Transverse colon (tissue), 4 donors: ENCODE data around the gene DTL. TPM values are rescaled to one million over a fixed set of nuclear protein-coding genes. Genes with fewer than 3 reads are reported as not detected.

ENCODE experiments used
- DNase-seq: peaks from one replicate; pipeline ENCODE4 v3.0.0-alpha.2; 2019
- H3K27ac ChIP-seq, 4 donors: fragments of 200-600 bp; sonication (generic); 2 replicates each; pipeline ENCODE4 v1.5.1; 2016 to 2018; ENCODE audit warnings: inconsistent platforms in 4 of 4
- H3K27me3 ChIP-seq: fragments of 200-600 bp; sonication (generic); 2 replicates; pipeline ENCODE4 v1.5.1; 2017; ENCODE audit warnings: inconsistent platforms
- H3K36me3 ChIP-seq, 4 donors: fragments of 200-600 bp; sonication (generic); 2 replicates each; pipeline ENCODE4 v1.5.1; 2017 to 2019; ENCODE audit warnings: inconsistent platforms in 4 of 4
- H3K4me1 ChIP-seq, 4 donors: fragments of 200-600 bp; sonication (generic); 2 replicates each; pipeline ENCODE4 v1.5.1; 2017 to 2020; ENCODE audit warnings: inconsistent platforms in 4 of 4
- H3K4me3 ChIP-seq, 4 donors: fragments of 200-600 bp; sonication (generic); 1 replicate in 1 of 4; 2 replicates in 3 of 4; pipeline versions ENCODE4 v1.5.1 to v1.6.1; 2017 to 2019; ENCODE audit warnings: inconsistent platforms in 4 of 4
- H3K9me3 ChIP-seq, 2 donors: fragments of 200-600 bp; sonication (generic); 2 replicates each; pipeline ENCODE4 v1.5.1; 2017 to 2019; ENCODE audit warnings: inconsistent platforms in 2 of 2
- CTCF ChIP-seq, 5 experiments: fragments of 200-600 bp in 3 of 5; fragments of 450-650 bp in 2 of 5; sonication (generic) in 3 of 5; IDR thresholded peaks; 1 replicate in 2 of 5; 2 replicates in 3 of 5; pipeline ENCODE4 v1.5.1; 2016 to 2017; ENCODE audit warnings: antibody characterized with exemption in 5 of 5, inconsistent platforms in 3 of 5, mild to moderate bottlenecking in 2 of 5, moderate library complexity in 1 of 5
- EP300 ChIP-seq: sonication (generic); formaldehyde crosslinking; IDR thresholded peaks from one replicate; pipeline ENCODE4 v1.6.1; 2017; ENCODE audit warnings: antibody characterized with exemption, low read depth
- POLR2A ChIP-seq: fragments of 450-650 bp; IDR thresholded peaks from one replicate; pipeline ENCODE4 v1.6.1; 2016; ENCODE audit warnings: antibody characterized with exemption, mild to moderate bottlenecking, moderate library complexity
- POLR2AphosphoS5 ChIP-seq, 3 donors: sonication (generic); formaldehyde crosslinking; IDR thresholded peaks; one replicate each; pipeline ENCODE4 v1.6.1; 2016; ENCODE audit warnings: antibody characterized with exemption in 3 of 3
- WGBS, 2 donors: methylation state at CpG; one replicate each; pipeline ENCODE4 v1.1.5; 2018; ENCODE audit warnings: low coverage in 1 of 2; 5-methylcytosine and 5-hydroxymethylcytosine counted together
- in situ Hi-C, 4 donors: fragments of 200-750 bp; cut with MboI; loops; one replicate each; pipeline versions ENCODE4 v1.15.0 to v1.15.1; 2017; ENCODE audit warnings: low sequenced_read_pairs in 3 of 4, low pct_ligation_motif_present in 1 of 4, low pct_unique_long_range_greater_than_20kb in 1 of 4
- intact Hi-C: fragments of 100-400 bp; cut with DNase I; formaldehyde crosslinking; loops from one replicate; pipeline ENCODE4 v1.15.1; 2023; ENCODE audit warnings: low total_unique reads
- total RNA-seq, 4 donors: library from RNA; depleted of rRNA; stranded (reverse); fragments of >200 nt; gene quantifications; one replicate each; pipeline ENCODE4 v1.1.0, GENCODE V29; 2016

DTL gene
- total RNA-seq, 4 donors from 2014 or later: 0.16 to 5.0 (median 3.3) TPM; not detected in 1

DNA sequence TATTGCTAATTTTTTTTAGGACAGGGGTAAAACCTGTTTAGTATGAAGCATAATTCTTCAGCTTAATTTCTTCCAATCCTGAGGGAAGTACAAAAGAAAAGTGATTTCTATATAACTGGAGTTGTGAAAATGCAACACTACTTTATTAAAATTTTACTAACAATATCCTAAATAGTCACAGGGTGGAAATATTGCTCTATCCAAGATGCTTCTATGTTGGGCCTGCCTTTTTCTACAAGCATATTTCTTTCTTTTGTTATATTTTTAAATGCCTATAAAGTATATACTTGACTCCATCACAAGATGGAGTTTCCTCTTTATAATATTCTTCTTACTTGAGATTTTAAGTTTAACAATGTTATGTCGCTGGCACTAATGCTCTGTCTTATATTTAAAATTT, 37.9 kb downstream of the DTL start:
- H3K4me3 ChIP-seq: no peak overlapping the region
- peaks cover 0 to 5% (median 0%) of the 10 kb centered on the region in 4 donors for H3K4me1 ChIP-seq
- no peaks in the 10 kb centered on the region for H3K36me3 ChIP-seq
- in situ Hi-C loops: loop anchor here (5.0 to 25.0 kb wide), 4 partner anchors 221 to 384 kb away; no protein-coding TSS in a partner anchor
- no peak for TF ChIP-seq EP300
- no peak for TF ChIP-seq POLR2AphosphoS5 (IDR thresholded peaks at IDR 0.05)
- TF ChIP-seq POLR2A: no peak
- intact Hi-C loops: loop anchor here (5.0 kb wide), 1 partner anchor 294 kb away; no protein-coding TSS in a partner anchor
- 93 to 100% methylated on average over 1 of the region's 1 CpG for WGBS, 2 donors
- no peak for DNase-seq
- H3K27me3 ChIP-seq: no peaks in the 10 kb centered on the region
- no peaks in the 10 kb centered on the region for H3K9me3 ChIP-seq
- H3K27ac ChIP-seq: no peak overlapping the region

- H3K27me3 ChIP-seq: no peaks in the 10 kb centered on the region
- H3K4me3 ChIP-seq: no peak overlapping the region
- H3K27ac ChIP-seq: no peak overlapping the region
- no peaks in the 10 kb centered on the region for H3K9me3 ChIP-seq
- intact Hi-C loops (loop anchor here (5.0 kb wide), 1 partner anchor 293 kb away; no protein-coding TSS in a partner anchor), in situ Hi-C loops (loop anchor here (5.0 to 25.0 kb wide), 4 partner anchors 220 to 383 kb away; no protein-coding TSS in a partner anchor)
- peaks cover 0 to 7% (median 0%) of the 10 kb centered on the region in 4 donors for H3K4me1 ChIP-seq
- H3K36me3 ChIP-seq: no peaks in the 10 kb centered on the region
- TF ChIP-seq EP300 (no peak), CTCF (IDR thresholded peaks at IDR 0.05) (no peak), POLR2A (no peak), POLR2AphosphoS5 (IDR thresholded peaks at IDR 0.05) (no peak)
- DNase-seq: no peak
- WGBS, 2 donors: 91 to 100% methylated on average over 2 to 3 of the region's 3 CpGs
These were observed 38.8 kb downstream of the DTL start for GRCh38 chr1:212074313-212074712.

DNA sequence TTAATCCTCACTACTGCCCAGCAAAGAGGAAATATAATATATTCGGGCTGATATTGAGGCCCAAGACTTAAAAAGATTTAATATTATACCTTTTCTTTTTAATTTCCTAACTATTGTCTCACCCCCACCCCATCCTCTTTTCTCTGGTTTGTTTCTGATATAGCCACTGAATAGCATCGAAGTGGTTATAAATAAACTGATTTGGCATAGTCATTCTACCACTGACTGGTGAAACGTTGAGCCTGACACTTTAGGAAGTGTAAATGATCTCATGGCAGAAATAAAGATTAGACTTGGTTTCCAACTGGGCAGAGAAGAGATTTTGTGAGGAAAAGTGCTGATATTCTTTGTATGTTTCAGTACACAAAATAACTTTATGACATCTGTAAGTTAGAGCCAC, 39.3 kb downstream of the DTL start:
- no peaks in the 10 kb centered on the region for H3K36me3 ChIP-seq
- no peak for TF ChIP-seq POLR2AphosphoS5 (IDR thresholded peaks at IDR 0.05)
- TF ChIP-seq EP300: no peak
- no peak for TF ChIP-seq CTCF (IDR thresholded peaks at IDR 0.05)
- TF ChIP-seq POLR2A: no peak
- in situ Hi-C loops: loop anchor here (5.0 to 25.0 kb wide), 4 partner anchors 220 to 382 kb away; no protein-coding TSS in a partner anchor
- 73 to 94% methylated on average over 3 of the region's 3 CpGs for WGBS, 2 donors
- H3K27me3 ChIP-seq: no peaks in the 10 kb centered on the region
- H3K27ac ChIP-seq: no peak overlapping the region
- no peak overlapping the region for H3K4me3 ChIP-seq
- intact Hi-C loops: loop anchor here (5.0 kb wide), 1 partner anchor 292 kb away; no protein-coding TSS in a partner anchor
- DNase-seq: no peak
- H3K9me3 ChIP-seq: no peaks in the 10 kb centered on the region
- peaks cover 0 to 12% (median 0%) of the 10 kb centered on the region in 4 donors for H3K4me1 ChIP-seq

GRCh38 chr1:212077028-212077427, 41.5 kb downstream of the DTL start:
- in situ Hi-C loops (loop anchor here in 1 of 4 donors (10.0 kb wide), 1 partner anchor 218 kb away; no protein-coding TSS in a partner anchor), intact Hi-C loops (no loop called here)
- WGBS, 2 donors: 76 to 92% methylated on average over 2 of the region's 2 CpGs
- Histone ChIP-seq H3K36me3 (no peaks in the 10 kb centered on the region), H3K27ac (no peak overlapping the region), H3K4me1 (peaks cover 0 to 9% (median 0%) of the 10 kb centered on the region in 4 donors), H3K9me3 (no peaks in the 10 kb centered on the region), H3K4me3 (no peak overlapping the region), H3K27me3 (no peaks in the 10 kb centered on the region)
- no peak for DNase-seq
- TF ChIP-seq POLR2AphosphoS5 (IDR thresholded peaks at IDR 0.05) (no peak), POLR2A (no peak), EP300 (no peak), CTCF (IDR thresholded peaks at IDR 0.05) (no peak)
